ENCODE measurements around the gene KRTAP2-2. TPM values are rescaled to one million over a fixed set of nuclear protein-coding genes. Genes with fewer than 3 reads are reported as not detected.
"Not testable (repeated sequence)": the region's sequence is repeated elsewhere in the genome, so short reads cannot be mapped to it uniquely, and the experiment has no call there.

KRTAP2-2 gene
- total and polyA plus RNA-seq, 9 donors: not detected

- intact Hi-C loops (cut with DNase I): no loop called here
- H3K27ac ChIP-seq: no peak overlapping the region
- H3K27me3 ChIP-seq: no peaks in the 10 kb centered on the region
- no peak for TF ChIP-seq EP300 (IDR thresholded peaks at IDR 0.05)
- TF ChIP-seq POLR2A (IDR thresholded peaks at IDR 0.05): no peak
- TF ChIP-seq CTCF (IDR thresholded peaks at IDR 0.05): no peak
- H3K9me3 ChIP-seq: no peaks in the 10 kb centered on the region
- DNase-seq: no peak
- H3K4me1 ChIP-seq (ENCODE audit: insufficient read depth): no peaks in the 10 kb centered on the region
- H3K36me3 ChIP-seq: no peaks in the 10 kb centered on the region
- H3K4me3 ChIP-seq: no peak overlapping the region
- 92 to 98% (median 96%) methylated on average over 1 of the region's 1 CpG for WGBS, 3 donors
Measured at GRCh38 chr17:41042953-41043352, 12.1 kb downstream of the KRTAP2-2 start.

- intact Hi-C loops (cut with DNase I); H3K27ac ChIP-seq; H3K27me3 ChIP-seq; H3K9me3 ChIP-seq; H3K4me3 ChIP-seq; H3K36me3 ChIP-seq; DNase-seq; H3K4me1 ChIP-seq (ENCODE audit: insufficient read depth): not testable (repeated sequence)
- 75 to 83% (median 76%) methylated on average over 14 of the region's 14 CpGs for WGBS, 3 donors
Measured at GRCh38 chr17:41040783-41041571, 14.1 kb downstream of the KRTAP2-2 start, which contains the start of gene KRTAP1-1. Gene KRTAP1-1 (minus strand): TSS chr17:41041450. CDS start chr17:41041397, 53 bp downstream.

- no peaks in the 10 kb centered on the region for H3K9me3 ChIP-seq
- intact Hi-C loops (cut with DNase I): no loop called here
- TF ChIP-seq EP300 (IDR thresholded peaks at IDR 0.05): no peak
- no peak for TF ChIP-seq CTCF (IDR thresholded peaks at IDR 0.05)
- TF ChIP-seq POLR2A (IDR thresholded peaks at IDR 0.05): no peak
- 82 to 87% (median 85%) methylated on average over 2 of the region's 2 CpGs for WGBS, 3 donors
- H3K27me3 ChIP-seq: no peaks in the 10 kb centered on the region
- no peak for DNase-seq
- no peaks in the 10 kb centered on the region for H3K4me1 ChIP-seq (ENCODE audit: insufficient read depth)
- no peak overlapping the region for H3K4me3 ChIP-seq
- no peak overlapping the region for H3K27ac ChIP-seq
- no peaks in the 10 kb centered on the region for H3K36me3 ChIP-seq
Measured at GRCh38 chr17:41037853-41038350, 17.1 kb downstream of the KRTAP2-2 start.

- H3K4me3 ChIP-seq; intact Hi-C loops (cut with DNase I): not testable (repeated sequence)
- 81 to 93% (median 92%) methylated on average over 9 to 10 of the region's 10 CpGs for WGBS, 3 donors
Measured at GRCh38 chr17:41034346-41034935, 20.6 kb downstream of the KRTAP2-2 start, which contains the start of gene KRTAP1-3. Gene KRTAP1-3 (minus strand): TSS chr17:41034874. CDS start chr17:41034821, 53 bp downstream.

GRCh38 chr17:41029633-41030245, 25.3 kb downstream of the KRTAP2-2 start, which contains the start of gene KRTAP1-4:
Gene KRTAP1-4 (minus strand): TSS chr17:41030195. CDS start chr17:41030078, 117 bp downstream.
- TF ChIP-seq EP300 (IDR thresholded peaks at IDR 0.05) (no peak), POLR2A (IDR thresholded peaks at IDR 0.05) (no peak), CTCF (IDR thresholded peaks at IDR 0.05) (no peak)

More at GRCh38 chr17:41034346-41034935, 20.6 kb downstream of the KRTAP2-2 start, which contains the start of gene KRTAP1-3:
- not testable (repeated sequence) for H3K27ac ChIP-seq; H3K9me3 ChIP-seq; H3K27me3 ChIP-seq; DNase-seq; H3K4me1 ChIP-seq (ENCODE audit: insufficient read depth); H3K36me3 ChIP-seq

More at GRCh38 chr17:41029633-41030245, 25.3 kb downstream of the KRTAP2-2 start, which contains the start of gene KRTAP1-4:
- Histone ChIP-seq H3K9me3 (no peaks in the 10 kb centered on the region), H3K27ac (no peak within 1 kb of the TSS), H3K27me3 (no peaks in the 10 kb centered on the region), H3K4me1 (ENCODE audit: insufficient read depth) (peaks cover 2% of the 10 kb centered on the region), H3K4me3 (no peak within 1 kb of the TSS), H3K36me3 (no peaks in the 10 kb centered on the region)
- intact Hi-C loops (cut with DNase I): no loop called here
- WGBS, 3 donors: 77 to 88% (median 88%) methylated on average over 12 of the region's 12 CpGs
- no peak for DNase-seq
